H9 (cell line): ENCODE results near the gene EGLN1. TPM values are rescaled to one million over a fixed set of nuclear protein-coding genes. Genes with fewer than 3 reads are reported as not detected.

Experiments
- DNase-seq: peaks from one replicate; pipeline ENCODE4 v3.0.0-alpha.2; 2017
- H2AFZ ChIP-seq: one replicate; pipeline ENCODE4 v1.6.1; 2013; ENCODE audit warnings: mild to moderate bottlenecking, low read length, control low read depth, moderate library complexity
- H2AK5ac ChIP-seq: 2 replicates; pipeline ENCODE4 v1.6.1; 2013; ENCODE audit warnings: low read length, control low read depth, mixed read lengths; ENCODE audit not compliant: insufficient read length
- H2BK120ac ChIP-seq: one replicate; pipeline ENCODE4 v1.6.1; 2013; ENCODE audit warnings: low read depth, mild to moderate bottlenecking, low read length, control low read depth, inconsistent platforms; ENCODE audit not compliant: poor library complexity, severe bottlenecking
- H2BK12ac ChIP-seq: 2 replicates; pipeline ENCODE4 v1.6.1; 2013; ENCODE audit warnings: low read length, control low read depth, mixed read lengths, low read depth; ENCODE audit not compliant: insufficient read length
- H2BK15ac ChIP-seq: 2 replicates; pipeline ENCODE4 v1.6.1; 2013; ENCODE audit warnings: low read depth, low read length, control low read depth
- H2BK20ac ChIP-seq: one replicate; pipeline ENCODE4 v1.6.1; 2013; ENCODE audit warnings: low read depth, mild to moderate bottlenecking, low read length, control low read depth, inconsistent platforms; ENCODE audit not compliant: poor library complexity, severe bottlenecking
- H2BK5ac ChIP-seq: 2 replicates; pipeline ENCODE4 v1.6.1; 2013; ENCODE audit warnings: low read length, control low read depth, mixed read lengths; ENCODE audit not compliant: insufficient read length
- H3K14ac ChIP-seq: 2 replicates; pipeline ENCODE4 v1.6.1; 2013; ENCODE audit warnings: low read length, control low read depth; ENCODE audit not compliant: insufficient read depth
- H3K18ac ChIP-seq: 2 replicates; pipeline ENCODE4 v1.6.1; 2013; ENCODE audit warnings: low read depth, mild to moderate bottlenecking, mixed read lengths, low read length, control low read depth; ENCODE audit not compliant: insufficient read length
- H3K23ac ChIP-seq: 2 replicates; pipeline ENCODE4 v1.6.1; 2013; ENCODE audit warnings: low read length, control low read depth, mixed read lengths, low read depth; ENCODE audit not compliant: insufficient read length
- H3K23me2 ChIP-seq: 2 replicates; pipeline ENCODE4 v1.6.1; 2013; ENCODE audit warnings: low read depth, mild to moderate bottlenecking, mixed read lengths, low read length, control low read depth; ENCODE audit not compliant: insufficient read length, poor library complexity, severe bottlenecking
- H3K27ac ChIP-seq: 2 replicates; pipeline ENCODE4 v1.5.1; 2013; ENCODE audit warnings: low read length, control low read depth, mixed read lengths, low read depth; ENCODE audit not compliant: insufficient read length
- H3K27me3 ChIP-seq: 2 replicates; pipeline ENCODE4 v1.6.1; 2013; ENCODE audit warnings: low read length, control low read depth, inconsistent platforms; ENCODE audit not compliant: insufficient read depth
- H3K4ac ChIP-seq: 2 replicates; pipeline ENCODE4 v1.6.1; 2013; ENCODE audit warnings: low read depth, mild to moderate bottlenecking, control low read depth, inconsistent platforms, low read length, moderate library complexity
- H3K4me1 ChIP-seq: 2 replicates; pipeline ENCODE4 v1.6.1; 2013; ENCODE audit warnings: low read length, control low read depth, inconsistent platforms; ENCODE audit not compliant: insufficient read depth
- H3K4me2 ChIP-seq: 2 replicates; pipeline ENCODE4 v1.6.1; 2013; ENCODE audit warnings: low read length, control low read depth, mixed read lengths; ENCODE audit not compliant: insufficient read length, insufficient read depth
- H3K56ac ChIP-seq: 2 replicates; pipeline ENCODE4 v1.6.1; 2013; ENCODE audit warnings: low read depth, mild to moderate bottlenecking, mixed read lengths, low read length, control low read depth; ENCODE audit not compliant: insufficient read length
- H3K79me1 ChIP-seq: 2 replicates; pipeline ENCODE4 v1.6.1; 2013; ENCODE audit warnings: low read depth, mild to moderate bottlenecking, moderate library complexity, low read length, control low read depth, inconsistent platforms; ENCODE audit not compliant: insufficient read depth, poor library complexity, severe bottlenecking
- H3K79me2 ChIP-seq: 2 replicates; pipeline ENCODE4 v1.6.1; 2013; ENCODE audit warnings: low read length, control low read depth, inconsistent platforms; ENCODE audit not compliant: insufficient read depth
- H3K9ac ChIP-seq: 2 replicates; pipeline ENCODE4 v1.6.1; 2013; ENCODE audit warnings: low read length, control low read depth, mixed read lengths; ENCODE audit not compliant: insufficient read length; ENCODE audit errors: extremely low read depth
- H3K9me3 ChIP-seq: one replicate; pipeline ENCODE4 v1.6.1; 2013; ENCODE audit warnings: low read depth, low read length, inconsistent platforms; ENCODE audit not compliant: control insufficient read depth
- H3T11ph ChIP-seq: one replicate; pipeline ENCODE4 v1.6.1; 2013; ENCODE audit warnings: mild to moderate bottlenecking, low read length, control low read depth, inconsistent platforms
- H4K20me1 ChIP-seq: one replicate; pipeline ENCODE4 v1.6.1; 2013; ENCODE audit not compliant: control insufficient read depth, insufficient read length, insufficient read depth
- H4K5ac ChIP-seq: 2 replicates; pipeline ENCODE4 v1.6.1; 2013; ENCODE audit warnings: low read depth, mild to moderate bottlenecking, mixed read lengths, low read length, control low read depth; ENCODE audit not compliant: insufficient read length
- H4K8ac ChIP-seq: replicated peaks from 2 replicates; pipeline ENCODE4 v1.6.1; 2013; ENCODE audit warnings: low read length, control low read depth, mixed read lengths, low read depth; ENCODE audit not compliant: insufficient read length
- H4K91ac ChIP-seq: 2 replicates; pipeline ENCODE4 v1.6.1; 2013; ENCODE audit warnings: low read depth, mild to moderate bottlenecking, moderate library complexity, mixed read lengths, low read length, control low read depth; ENCODE audit not compliant: insufficient read length
- H3K27ac Mint-ChIP-seq, 3 experiments: 2 replicates in 2 of 3; 3 replicates in 1 of 3; pipeline ENCODE4 v1.8.0; 2020 to 2021; ENCODE audit warnings: mixed read lengths in 3 of 3, mild to moderate bottlenecking in 1 of 3, moderate library complexity in 1 of 3
- H3K27me3 Mint-ChIP-seq: 2 replicates; pipeline ENCODE4 v1.8.0; 2021; ENCODE audit warnings: low read depth, mild to moderate bottlenecking, moderate library complexity, mixed read lengths
- H3K36me3 Mint-ChIP-seq, 3 experiments: 2 replicates in 2 of 3; 3 replicates in 1 of 3; pipeline ENCODE4 v1.8.0; 2020 to 2021; ENCODE audit warnings: low read depth in 3 of 3, mixed read lengths in 3 of 3; ENCODE audit not compliant: insufficient read depth in 1 of 3
- H3K4me1 Mint-ChIP-seq, 2 experiments: 2 replicates each; pipeline ENCODE4 v1.8.0; 2020; ENCODE audit warnings: mixed read lengths in 2 of 2
- H3K4me3 Mint-ChIP-seq, 2 experiments: 2 replicates in 1 of 2; 3 replicates in 1 of 2; pipeline ENCODE4 v1.8.0; 2020 to 2021; ENCODE audit warnings: mild to moderate bottlenecking in 2 of 2, mixed read lengths in 2 of 2, moderate library complexity in 1 of 2
- H3K9me3 Mint-ChIP-seq, 2 experiments: 2 replicates in 1 of 2; 3 replicates in 1 of 2; pipeline ENCODE4 v1.8.0; 2020; ENCODE audit warnings: mild to moderate bottlenecking in 2 of 2, mixed read lengths in 2 of 2, moderate library complexity in 1 of 2
- CTCF ChIP-seq: fragments of 200-600 bp; sonication (generic); conservative IDR thresholded peaks from 3 replicates; pipeline ENCODE4 v1.8.0; 2021; ENCODE audit warnings: antibody characterized with exemption, mild to moderate bottlenecking
- WGBS: extraction: QIAGEN DNeasy Blood & Tissue Kit; methylation state at CpG from one replicate; pipeline ENCODE4 v1.1.7; 2013; ENCODE audit warnings: missing lambda C conversion rate, low lambda C conversion rate, mixed read lengths; ENCODE audit not compliant: insufficient read length; ENCODE audit errors: extremely low coverage; 5-methylcytosine and 5-hydroxymethylcytosine counted together
- total RNA-seq: library from RNA; stranded (reverse); gene quantifications from 2 replicates; pipeline ENCODE4 v1.2.1, GENCODE V29; 2021

The EGLN1 gene
- total RNA-seq, 1 experiment from 2014 or later: 8.4 TPM

GRCh38 chr1:231408528-231409094 is 13.5 kb downstream of the EGLN1 start:
- Histone ChIP-seq H4K20me1 (no peaks in the 10 kb centered on the region), H3K4me1 (no peaks in the 10 kb centered on the region), H3K9ac (no peak overlapping the region), H3K79me2 (no peaks in the 10 kb centered on the region), H2AFZ (no peak overlapping the region), H3K23me2 (no peaks in the 10 kb centered on the region), H3K9me3 (no peaks in the 10 kb centered on the region), H2BK5ac (no peak overlapping the region), H3K18ac (no peak overlapping the region), H3K4ac (no peak overlapping the region), H3K14ac (no peak overlapping the region), H4K8ac (no peak overlapping the region), H2BK15ac (no peak overlapping the region), H2BK20ac (no peak overlapping the region), H3K56ac (no peak overlapping the region), H4K91ac (no peak overlapping the region), H3K23ac (no peak overlapping the region), H3K4me2 (no peak overlapping the region), H2AK5ac (no peak overlapping the region), H3T11ph (no peak overlapping the region), H2BK120ac (no peak overlapping the region), H3K79me1 (no peaks in the 10 kb centered on the region), H3K27me3 (no peaks in the 10 kb centered on the region), H3K27ac (no peak overlapping the region), H4K5ac (no peak overlapping the region), H2BK12ac (no peak overlapping the region)
- Mint-ChIP-seq H3K4me3 (no peak overlapping the region), H3K36me3 (no peaks in the 10 kb centered on the region), H3K4me1 (no peaks in the 10 kb centered on the region), H3K27ac (no peak overlapping the region), H3K27me3 (no peaks in the 10 kb centered on the region), H3K9me3 (no peaks in the 10 kb centered on the region; a peak in 1 of 5 replicates)
- WGBS: no CpG with 5 or more reads among the region's 6 CpGs
- no peak for DNase-seq
- no peak for TF ChIP-seq CTCF
